Activated CD4-positive, alpha-beta T cell treated with anti-CD3 and anti-CD28 coated beads, Interleukin-2, amount 50 U/mL, for 24 hours (primary cell): ENCODE results near the gene PDXDC1.
"Not testable (repeated sequence)": the region's sequence is repeated elsewhere in the genome, so short reads cannot be mapped to it uniquely, and the experiment has no call there.

Experiments
- DNase-seq, 2 donors: peaks; one replicate each; pipeline ENCODE4 v3.0.0-alpha.2; 2020; ENCODE audit warnings: low read depth in 1 of 2, low spot score in 1 of 2

Gene PDXDC1

DNA sequence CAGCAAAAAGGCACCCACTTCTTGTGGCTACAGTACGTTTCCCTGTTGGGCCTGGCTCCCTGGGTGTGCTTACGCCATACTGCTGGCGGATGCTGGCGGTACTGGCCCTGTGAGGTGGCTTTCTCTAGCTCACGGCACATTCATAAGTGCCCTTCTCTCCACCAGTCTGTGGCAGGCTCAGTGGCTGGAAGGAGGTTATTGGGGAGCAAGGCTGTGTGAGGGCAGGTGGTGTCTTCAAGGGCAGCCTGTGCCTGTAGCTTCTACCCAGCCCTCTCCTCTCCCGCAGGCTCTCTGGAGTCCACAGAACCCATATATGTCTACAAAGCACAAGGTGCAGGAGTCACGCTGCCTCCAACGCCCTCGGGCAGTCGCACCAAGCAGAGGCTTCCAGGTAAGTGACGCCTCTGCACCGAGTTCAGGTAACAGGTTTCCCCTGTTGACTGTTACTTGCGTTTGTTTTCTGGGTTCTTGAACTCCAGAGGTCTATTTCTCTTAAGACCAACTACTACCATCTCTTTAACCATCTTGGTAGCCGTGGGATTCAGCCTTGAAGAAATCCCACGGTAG, 60.4 kb downstream of the PDXDC1 start:
- DNase-seq, result no peak

DNA sequence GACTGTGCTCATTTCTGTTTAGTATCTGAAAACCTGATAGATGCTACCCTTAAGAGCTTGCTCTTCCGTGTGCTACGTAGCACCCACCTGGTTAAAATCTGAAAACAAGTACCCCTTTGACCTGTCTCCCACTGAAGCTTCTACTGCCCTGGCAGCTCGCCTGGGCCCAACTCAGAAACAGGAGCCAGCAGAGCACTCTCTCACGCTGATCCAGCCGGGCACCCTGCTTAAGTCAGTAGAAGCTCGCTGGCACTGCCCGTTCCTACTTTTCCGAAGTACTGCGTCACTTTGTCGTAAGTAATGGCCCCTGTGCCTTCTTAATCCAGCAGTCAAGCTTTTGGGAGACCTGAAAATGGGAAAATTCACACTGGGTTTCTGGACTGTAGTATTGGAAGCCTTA, 62.2 kb downstream of the PDXDC1 start:
- DNase-seq, result no peak

DNA sequence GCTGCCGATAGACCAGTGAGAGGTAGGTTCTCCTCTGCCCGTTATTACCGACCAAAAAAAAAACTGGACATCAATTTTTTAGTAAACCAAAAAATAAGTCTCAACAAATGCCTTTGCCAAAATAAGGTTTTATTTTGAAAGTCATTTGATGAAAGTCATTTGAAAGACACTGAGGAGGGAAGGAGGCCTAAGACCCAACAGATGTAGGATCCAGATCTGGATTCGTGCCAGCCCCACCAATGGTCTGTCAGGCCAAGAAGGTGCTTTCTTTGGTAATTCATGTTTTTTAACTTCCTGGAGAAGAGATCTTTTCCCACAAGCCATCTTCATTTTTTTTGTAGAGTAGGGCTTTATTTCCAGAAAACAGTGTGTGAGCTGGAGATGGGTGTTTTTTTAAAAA, 62.9 kb downstream of the PDXDC1 start:
- DNase-seq, result no peak

- no peak for DNase-seq
Observed at GRCh38 chr16:15038689-15039088, 63.9 kb downstream of the PDXDC1 start.

GRCh38 chr16:15041271-15042004, 66.6 kb downstream of the PDXDC1 start:
- no peak for DNase-seq

GRCh38 chr16:15043344-15043743, 68.5 kb downstream of the PDXDC1 start:
- no peak for DNase-seq

DNA sequence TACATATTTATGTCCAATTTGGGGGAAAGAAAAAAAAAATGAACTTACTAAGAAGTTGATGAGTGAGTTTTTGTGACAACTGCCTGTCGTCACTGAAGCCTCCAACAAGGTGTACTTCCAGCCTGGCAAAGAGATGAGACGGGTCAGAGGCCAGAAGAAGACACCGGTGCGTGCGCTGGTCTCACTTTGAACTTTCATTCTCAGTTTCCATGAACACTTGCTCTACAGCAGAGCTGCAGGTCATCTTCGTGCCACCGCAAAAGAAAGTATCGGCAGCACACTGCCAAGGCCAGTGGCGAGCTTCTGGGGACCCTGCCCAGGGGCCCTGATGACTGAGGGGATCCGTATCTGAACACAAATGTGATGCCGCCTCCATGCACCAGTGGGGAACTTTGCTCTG, 69.5 kb downstream of the PDXDC1 start:
- no peak for DNase-seq

GRCh38 chr16:15045270-15045669, 70.4 kb downstream of the PDXDC1 start:
- DNase-seq, result not testable (repeated sequence)

DNA sequence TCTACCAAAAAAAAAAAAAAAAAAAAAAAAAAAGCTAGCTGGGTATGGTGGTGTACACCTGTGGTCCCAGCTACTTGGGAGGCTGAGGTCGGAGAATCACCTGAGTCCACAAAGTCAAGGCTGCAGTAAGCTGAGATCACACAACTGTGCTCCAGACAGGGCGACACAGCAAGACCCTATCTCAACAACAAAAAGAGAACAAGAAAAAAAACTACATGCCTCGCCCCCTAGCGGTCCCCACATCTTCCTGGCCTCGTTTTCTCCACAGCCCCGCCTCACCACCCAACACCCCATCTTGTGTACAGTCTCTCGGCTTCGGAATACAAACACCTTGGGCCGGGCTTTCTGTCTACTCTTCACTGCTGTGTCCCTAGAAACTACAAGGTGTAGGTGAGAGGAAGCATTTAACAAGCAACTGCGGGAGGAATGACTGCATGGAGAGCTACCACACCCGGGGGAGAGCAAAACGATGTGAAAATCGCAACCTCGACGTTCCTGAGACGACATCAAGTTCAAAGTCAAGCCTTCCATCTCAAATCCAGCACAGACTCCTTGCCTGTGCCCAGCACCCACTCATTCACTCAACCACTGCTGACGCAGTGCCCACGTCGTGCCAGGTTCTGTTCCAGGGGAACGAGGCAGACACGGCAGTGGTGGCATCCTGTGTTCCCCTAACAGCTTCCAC, 72.0 kb downstream of the PDXDC1 start:
- no peak for DNase-seq

GRCh38 chr16:15049581-15050180, 74.9 kb downstream of the PDXDC1 start:
- no peak for DNase-seq

- not testable (repeated sequence) for DNase-seq
Observed at GRCh38 chr16:15050440-15050839, 75.6 kb downstream of the PDXDC1 start.

DNA sequence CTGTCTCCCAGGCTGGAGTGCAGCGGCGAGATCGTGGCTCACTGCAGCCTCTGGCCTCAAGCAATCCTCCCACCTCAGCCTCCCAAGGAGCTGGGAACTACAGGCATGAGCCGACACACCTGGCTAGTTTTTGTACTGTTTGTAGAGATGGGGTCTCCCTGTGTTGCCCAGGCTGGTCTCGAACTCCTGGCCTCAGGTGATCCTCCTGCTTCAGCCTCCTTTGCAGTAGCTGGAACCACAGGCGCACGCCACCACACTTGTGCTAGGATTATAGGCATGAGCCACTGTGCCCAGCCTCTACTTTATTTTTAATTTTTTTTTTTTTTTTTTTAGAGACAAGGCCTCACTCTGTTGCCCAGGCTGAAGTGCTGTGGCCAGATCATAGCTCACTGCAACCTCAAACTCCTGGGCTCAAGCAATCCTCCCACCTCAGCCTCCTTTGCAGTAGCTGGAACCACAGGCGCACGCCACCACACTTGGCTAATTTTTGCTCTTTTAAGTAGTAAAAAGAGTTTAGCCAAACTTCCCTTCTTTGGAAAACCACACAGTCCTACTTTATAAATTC, 76.6 kb downstream of the PDXDC1 start:
- no peak for DNase-seq

- no peak for DNase-seq
Observed at GRCh38 chr16:15052747-15053476, 78.1 kb downstream of the PDXDC1 start.

GRCh38 chr16:15053904-15054303, 79.1 kb downstream of the PDXDC1 start:
- no peak for DNase-seq

- no peak for DNase-seq
Observed at GRCh38 chr16:15054357-15055140, 79.7 kb downstream of the PDXDC1 start.

- peak; percentile 3 to 43 for DNase-seq
Observed at GRCh38 chr16:15055141-15056053, 80.6 kb downstream of the PDXDC1 start.

- DNase-seq, result no peak
Observed at GRCh38 chr16:15057681-15058417, 83.0 kb downstream of the PDXDC1 start.

DNA sequence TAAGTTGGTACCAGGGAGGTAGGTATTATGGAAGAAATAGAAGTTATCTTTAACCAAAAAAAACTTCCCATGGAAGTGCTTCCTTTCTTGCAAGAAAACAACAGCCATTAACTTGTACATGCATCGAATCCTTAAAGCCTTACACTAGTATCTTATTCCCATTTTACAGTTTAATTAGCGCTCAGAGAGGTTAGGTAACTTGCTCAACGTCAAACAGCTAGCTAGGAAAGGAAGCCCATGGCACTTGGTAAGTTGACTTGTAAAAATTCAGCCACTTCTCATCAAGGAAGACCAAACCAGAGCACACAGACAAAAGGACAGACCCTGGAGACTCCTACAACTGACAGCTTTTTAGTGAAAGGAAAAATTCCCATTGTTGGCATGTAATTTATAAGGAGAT, 84.5 kb downstream of the PDXDC1 start:
- DNase-seq, result no peak
